CD14-positive monocyte (primary cell): ENCODE data around the gene BCAR3. TPM values are rescaled to one million over a fixed set of nuclear protein-coding genes. Genes with fewer than 3 reads are reported as not detected.

Experiments
- DNase-seq, 3 donors: peaks; one replicate each; pipeline ENCODE4 v3.0.0-alpha.2; 2011 to 2022
- H2AFZ ChIP-seq: 2 replicates; pipeline ENCODE4 v1.6.0; 2012; ENCODE audit warnings: mild to moderate bottlenecking, low read depth, low read length, inconsistent platforms; ENCODE audit not compliant: insufficient read depth, poor library complexity, severe bottlenecking
- H3K27ac ChIP-seq, 2 donors: 1 replicate in 1 of 2; 2 replicates in 1 of 2; pipeline ENCODE4 v1.5.1; 2012 to 2013; ENCODE audit warnings: low read length in 2 of 2, control low read depth in 1 of 2, inconsistent platforms in 1 of 2, low read depth in 1 of 2, mild to moderate bottlenecking in 1 of 2
- H3K27me3 ChIP-seq, 2 donors: one replicate each; pipeline versions ENCODE4 v1.6.0 to v1.6.1; 2011 to 2013; ENCODE audit warnings: low read length in 2 of 2; ENCODE audit not compliant: control insufficient read depth in 2 of 2, insufficient read depth in 2 of 2
- H3K36me3 ChIP-seq, 2 donors: replicated peaks in 1 of 2; 1 replicate in 1 of 2; 2 replicates in 1 of 2; pipeline versions ENCODE4 v1.5.1 to v1.6.1; 2012 to 2013; ENCODE audit warnings: low read length in 2 of 2, control low read depth in 1 of 2, inconsistent platforms in 1 of 2, mild to moderate bottlenecking in 1 of 2; ENCODE audit not compliant: insufficient read depth in 2 of 2, control insufficient read depth in 1 of 2
- H3K4me1 ChIP-seq, 2 donors: 1 replicate in 1 of 2; 2 replicates in 1 of 2; pipeline versions ENCODE4 v1.5.1 to v1.6.1; 2012 to 2013; ENCODE audit warnings: low read length in 2 of 2, control low read depth in 1 of 2, inconsistent platforms in 1 of 2, mild to moderate bottlenecking in 1 of 2, moderate library complexity in 1 of 2; ENCODE audit not compliant: insufficient read depth in 2 of 2, control insufficient read depth in 1 of 2
- H3K4me2 ChIP-seq: replicated peaks from 2 replicates; pipeline ENCODE3; 2012; ENCODE audit warnings: low read length, moderate library complexity, mild to moderate bottlenecking; ENCODE audit not compliant: poor library complexity, severe bottlenecking; ENCODE audit errors: extremely low read depth
- H3K4me3 ChIP-seq, 3 experiments: fragments of 200-600 bp in 1 of 3; sonication (generic) in 1 of 3; replicated peaks in 1 of 3; 1 replicate in 2 of 3; 2 replicates in 1 of 3; pipeline ENCODE4 v1.5.1; 2011 to 2013; ENCODE audit warnings: low read length in 3 of 3, mild to moderate bottlenecking in 3 of 3, control low read depth in 2 of 3, low read depth in 2 of 3, inconsistent platforms in 1 of 3, moderate library complexity in 1 of 3
- H3K79me2 ChIP-seq: 2 replicates; pipeline ENCODE4 v1.6.0; 2012; ENCODE audit warnings: mild to moderate bottlenecking, control low read depth, inconsistent platforms, low read length, moderate library complexity; ENCODE audit not compliant: insufficient read depth
- H3K9ac ChIP-seq: 2 replicates; pipeline ENCODE4 v1.6.0; 2017; ENCODE audit warnings: low read length, mild to moderate bottlenecking; ENCODE audit not compliant: insufficient read depth, poor library complexity, severe bottlenecking
- H3K9me3 ChIP-seq, 2 donors: replicated peaks in 1 of 2; 1 replicate in 1 of 2; 2 replicates in 1 of 2; pipeline versions ENCODE4 v1.5.1 to v1.6.1; 2012 to 2013; ENCODE audit warnings: low read length in 2 of 2, control low read depth in 1 of 2; ENCODE audit not compliant: control insufficient read depth in 1 of 2, insufficient read depth in 1 of 2
- H4K20me1 ChIP-seq: 2 replicates; pipeline ENCODE4 v1.6.0; 2012; ENCODE audit warnings: mild to moderate bottlenecking, low read length, control low read depth, moderate library complexity; ENCODE audit not compliant: insufficient read depth
- H3K27ac Mint-ChIP-seq, 7 donors: one replicate each; pipeline ENCODE4 v1.8.0; 2020; ENCODE audit warnings: mild to moderate bottlenecking in 7 of 7, mixed read lengths in 7 of 7, moderate library complexity in 6 of 7, inconsistent platforms in 2 of 7
- H3K27me3 Mint-ChIP-seq, 3 donors: one replicate each; pipeline ENCODE4 v1.8.0; 2021 to 2022; ENCODE audit warnings: low read depth in 3 of 3, mild to moderate bottlenecking in 3 of 3, mixed read lengths in 3 of 3, moderate library complexity in 3 of 3, inconsistent platforms in 1 of 3
- H3K36me3 Mint-ChIP-seq, 2 donors: one replicate each; pipeline ENCODE4 v1.8.0; 2020; ENCODE audit warnings: mixed read lengths in 2 of 2, inconsistent platforms in 1 of 2, mild to moderate bottlenecking in 1 of 2
- H3K4me1 Mint-ChIP-seq: one replicate; pipeline ENCODE4 v1.8.0; 2020; ENCODE audit warnings: mild to moderate bottlenecking, mixed read lengths
- H3K4me3 Mint-ChIP-seq, 2 donors: one replicate each; pipeline ENCODE4 v1.8.0; 2020; ENCODE audit warnings: mild to moderate bottlenecking in 2 of 2, mixed read lengths in 2 of 2, moderate library complexity in 1 of 2
- H3K9me3 Mint-ChIP-seq, 7 donors: one replicate each; pipeline ENCODE4 v1.8.0; 2020 to 2022; ENCODE audit warnings: mixed read lengths in 7 of 7, mild to moderate bottlenecking in 6 of 7, moderate library complexity in 6 of 7, inconsistent platforms in 2 of 7
- WGBS: methylation state at CpG from one replicate; pipeline ENCODE4 v1.1.5; 2013; ENCODE audit warnings: missing lambda C conversion rate; ENCODE audit not compliant: insufficient coverage; 5-methylcytosine and 5-hydroxymethylcytosine counted together
- intact Hi-C, 2 donors: fragments of 100-400 bp; cut with micrococcal nuclease; formaldehyde crosslinking; loops; one replicate each; pipeline versions ENCODE4 v1.15.0 to v1.15.1; 2023
- polyA plus RNA-seq, 3 donors: library from polyadenylated mRNA; depleted of rRNA in 1 of 3; unstranded in 2 of 3; stranded (reverse) in 1 of 3; fragments of 300-500 nt in 2 of 3; fragments of >200 nt in 1 of 3; fragmentation: Illumina TruSeq in 2 of 3; gene quantifications; 1 replicate in 2 of 3; 2 replicates in 1 of 3; pipeline ENCODE4 v1.2.3, GENCODE V29; 2012 to 2021
- TF ChIP-seq, protein P1 (sequence below): fragments of 200-600 bp; IDR thresholded peaks from one replicate; pipeline ENCODE4 v1.8.0; 2022; ENCODE audit warnings: antibody characterized with exemption, mild to moderate bottlenecking

The BCAR3 gene
- polyA plus RNA-seq, 3 donors: 0.05 to 0.41 TPM; not detected in 1

DNA sequence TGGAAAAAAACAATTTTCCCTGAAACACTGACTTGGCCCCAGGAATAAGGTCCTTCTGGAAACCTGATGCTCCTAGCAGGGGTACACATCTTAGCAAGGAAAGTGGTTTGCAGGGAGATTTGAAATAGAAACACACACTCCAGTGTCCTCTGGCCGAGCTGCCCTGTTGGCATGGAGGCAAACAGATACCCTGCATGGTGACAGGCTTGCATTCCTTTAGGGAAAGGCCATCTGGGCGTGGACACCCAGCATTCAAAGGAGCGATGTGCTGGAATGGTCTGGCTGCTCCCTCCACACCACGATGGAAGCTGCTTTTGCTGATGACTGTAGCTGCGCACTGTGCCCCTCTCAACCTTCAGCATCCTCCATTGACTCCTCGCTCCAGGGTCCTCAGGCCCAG, 41.5 kb upstream of the BCAR3 start:
- Mint-ChIP-seq H3K4me3 (no peak overlapping the region), H3K4me1 (no peaks in the 10 kb centered on the region), H3K27ac (no peak overlapping the region), H3K27me3 (peaks cover 0 to 3% (median under 1%) of the 10 kb centered on the region in 3 donors), H3K36me3 (no peaks in the 10 kb centered on the region), H3K9me3 (no peaks in the 10 kb centered on the region)
- Histone ChIP-seq H3K4me3 (no peak overlapping the region), H2AFZ (no peak overlapping the region), H3K27ac (no peak overlapping the region), H4K20me1 (no peaks in the 10 kb centered on the region), H3K9ac (no peak overlapping the region), H3K79me2 (no peaks in the 10 kb centered on the region), H3K9me3 (no peaks in the 10 kb centered on the region), H3K4me2 (no peak overlapping the region), H3K4me1 (no peaks in the 10 kb centered on the region), H3K27me3 (no peaks in the 10 kb centered on the region), H3K36me3 (no peaks in the 10 kb centered on the region)
- no peak for DNase-seq
- TF ChIP-seq, protein P1, sequence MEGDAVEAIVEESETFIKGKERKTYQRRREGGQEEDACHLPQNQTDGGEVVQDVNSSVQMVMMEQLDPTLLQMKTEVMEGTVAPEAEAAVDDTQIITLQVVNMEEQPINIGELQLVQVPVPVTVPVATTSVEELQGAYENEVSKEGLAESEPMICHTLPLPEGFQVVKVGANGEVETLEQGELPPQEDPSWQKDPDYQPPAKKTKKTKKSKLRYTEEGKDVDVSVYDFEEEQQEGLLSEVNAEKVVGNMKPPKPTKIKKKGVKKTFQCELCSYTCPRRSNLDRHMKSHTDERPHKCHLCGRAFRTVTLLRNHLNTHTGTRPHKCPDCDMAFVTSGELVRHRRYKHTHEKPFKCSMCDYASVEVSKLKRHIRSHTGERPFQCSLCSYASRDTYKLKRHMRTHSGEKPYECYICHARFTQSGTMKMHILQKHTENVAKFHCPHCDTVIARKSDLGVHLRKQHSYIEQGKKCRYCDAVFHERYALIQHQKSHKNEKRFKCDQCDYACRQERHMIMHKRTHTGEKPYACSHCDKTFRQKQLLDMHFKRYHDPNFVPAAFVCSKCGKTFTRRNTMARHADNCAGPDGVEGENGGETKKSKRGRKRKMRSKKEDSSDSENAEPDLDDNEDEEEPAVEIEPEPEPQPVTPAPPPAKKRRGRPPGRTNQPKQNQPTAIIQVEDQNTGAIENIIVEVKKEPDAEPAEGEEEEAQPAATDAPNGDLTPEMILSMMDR: no peak
- 95% methylated on average over 5 of the region's 6 CpGs for WGBS
- intact Hi-C loops: loop anchor here in 1 of 2 donors (10.0 kb wide), 1 partner anchor 48 kb away; no protein-coding TSS in a partner anchor

DNA sequence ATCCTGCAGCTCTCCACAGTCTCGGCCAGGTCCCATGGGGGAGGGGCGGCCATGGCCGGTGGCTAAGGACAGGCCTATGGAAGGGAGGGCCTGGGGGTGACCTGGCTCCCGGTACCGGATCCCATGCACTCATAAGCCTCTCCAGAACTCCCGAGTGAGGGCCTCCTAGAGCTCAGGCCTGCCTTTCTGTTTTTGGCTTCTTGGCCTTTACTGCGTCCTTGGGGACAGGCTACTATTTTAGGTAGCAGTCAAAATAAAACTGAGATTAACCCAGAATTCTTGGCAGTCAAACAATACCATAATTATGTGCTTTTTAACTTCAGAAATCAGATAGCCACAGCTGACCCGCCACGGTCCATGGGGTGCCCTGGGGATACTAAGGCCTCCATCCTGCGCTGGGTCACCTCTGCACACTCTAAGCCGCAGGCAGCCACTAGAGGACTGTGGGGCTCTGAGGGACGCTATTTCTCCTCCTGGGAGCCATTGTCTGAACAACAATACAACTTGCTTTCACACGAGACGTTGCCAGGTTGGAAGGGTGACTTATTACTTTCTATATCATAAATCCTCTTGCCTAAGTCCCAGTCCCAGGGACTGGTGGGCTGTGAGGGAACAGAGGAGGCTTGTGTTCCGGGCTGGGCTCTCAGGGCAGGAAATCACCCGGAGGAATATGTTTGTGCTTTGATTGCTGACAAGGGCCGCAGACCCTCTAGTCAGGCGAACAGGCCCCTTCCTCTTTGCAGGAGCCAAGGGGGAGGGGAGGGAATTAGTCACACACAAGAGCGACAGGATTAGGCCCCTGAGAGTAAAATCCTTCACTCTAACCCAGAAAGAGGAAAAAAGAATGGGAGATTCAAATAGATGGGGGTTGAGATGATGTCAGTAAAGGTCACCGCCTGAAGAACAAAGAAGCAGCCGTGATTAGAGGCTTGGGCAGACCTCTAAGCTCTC, 40.7 kb upstream of the BCAR3 start:
- Histone ChIP-seq H4K20me1 (no peaks in the 10 kb centered on the region), H3K4me1 (no peaks in the 10 kb centered on the region), H3K27me3 (no peaks in the 10 kb centered on the region), H3K9me3 (no peaks in the 10 kb centered on the region), H2AFZ (no peak overlapping the region), H3K4me3 (no peak overlapping the region), H3K36me3 (no peaks in the 10 kb centered on the region), H3K4me2 (no peak overlapping the region), H3K27ac (no peak overlapping the region), H3K79me2 (no peaks in the 10 kb centered on the region), H3K9ac (no peak overlapping the region)
- Mint-ChIP-seq H3K9me3 (peaks cover 0 to under 1% (median 0%) of the 10 kb centered on the region in 7 donors), H3K36me3 (no peaks in the 10 kb centered on the region), H3K4me3 (no peak overlapping the region), H3K27me3 (peaks cover 0 to 3% (median 2%) of the 10 kb centered on the region in 3 donors), H3K27ac (no peak overlapping the region), H3K4me1 (no peaks in the 10 kb centered on the region)
- WGBS: 81% methylated on average over 8 of the region's 21 CpGs
- intact Hi-C loops: loop anchor here in 1 of 2 donors (10.0 kb wide), 1 partner anchor 48 kb away; no protein-coding TSS in a partner anchor
- TF ChIP-seq, protein P1: no peak
- no peak for DNase-seq
